ENCODE results near the gene TRAF4.
A peak's percentile ranks its signal among the peaks of the same experiment; 100 is the strongest.
"Not testable (repeated sequence)": the region's sequence is repeated elsewhere in the genome, so short reads cannot be mapped to it uniquely, and the experiment has no call there.

The TRAF4 gene

GRCh38 chr17:28734712-28735241, 9.0 kb upstream of the TRAF4 start:
- no peak for DNase-seq

GRCh38 chr17:28735242-28735722, 8.5 kb upstream of the TRAF4 start:
- no peak for DNase-seq

- not testable (repeated sequence) for DNase-seq
Observed at GRCh38 chr17:28735913-28736769, 7.7 kb upstream of the TRAF4 start.

GRCh38 chr17:28737316-28737715, 6.5 kb upstream of the TRAF4 start:
- no peak for DNase-seq

GRCh38 chr17:28737770-28738679, 5.8 kb upstream of the TRAF4 start:
- no peak for DNase-seq

- peak; percentile 55 to 56 for DNase-seq
Observed at GRCh38 chr17:28738680-28739384, 5.0 kb upstream of the TRAF4 start.

- no peak for DNase-seq
Observed at GRCh38 chr17:28740406-28741357, 3.1 kb upstream of the TRAF4 start.

GRCh38 chr17:28741358-28742349, 2.2 kb upstream of the TRAF4 start:
- no peak for DNase-seq

GRCh38 chr17:28744104-28744971, 527 bp downstream of the TRAF4 start:
- DNase-seq: peak; percentile 76 to 81

- DNase-seq: peak in 1 of 2 donors; percentile 53
Observed at GRCh38 chr17:28744972-28745785, 1.4 kb downstream of the TRAF4 start.

GRCh38 chr17:28745786-28746411, 2.1 kb downstream of the TRAF4 start:
- no peak for DNase-seq

GRCh38 chr17:28746611-28747050, 2.8 kb downstream of the TRAF4 start:
- no peak for DNase-seq

GRCh38 chr17:28747051-28747691, 3.4 kb downstream of the TRAF4 start:
- no peak for DNase-seq

- DNase-seq: no peak
Observed at GRCh38 chr17:28747801-28748750, 4.3 kb downstream of the TRAF4 start.

- no peak for DNase-seq
Observed at GRCh38 chr17:28748852-28749515, 5.2 kb downstream of the TRAF4 start.
